GM21367 (cell line): ENCODE measurements around the gene PER1.
A peak's percentile ranks its signal among the peaks of the same experiment; 100 is the strongest.

Experiments used
- ATAC-seq: cut with Tn5 transposase; IDR thresholded peaks from one replicate; pipeline ENCODE4 v1.9.1; 2021; ENCODE audit not compliant: unreplicated experiment

PER1 gene

DNA sequence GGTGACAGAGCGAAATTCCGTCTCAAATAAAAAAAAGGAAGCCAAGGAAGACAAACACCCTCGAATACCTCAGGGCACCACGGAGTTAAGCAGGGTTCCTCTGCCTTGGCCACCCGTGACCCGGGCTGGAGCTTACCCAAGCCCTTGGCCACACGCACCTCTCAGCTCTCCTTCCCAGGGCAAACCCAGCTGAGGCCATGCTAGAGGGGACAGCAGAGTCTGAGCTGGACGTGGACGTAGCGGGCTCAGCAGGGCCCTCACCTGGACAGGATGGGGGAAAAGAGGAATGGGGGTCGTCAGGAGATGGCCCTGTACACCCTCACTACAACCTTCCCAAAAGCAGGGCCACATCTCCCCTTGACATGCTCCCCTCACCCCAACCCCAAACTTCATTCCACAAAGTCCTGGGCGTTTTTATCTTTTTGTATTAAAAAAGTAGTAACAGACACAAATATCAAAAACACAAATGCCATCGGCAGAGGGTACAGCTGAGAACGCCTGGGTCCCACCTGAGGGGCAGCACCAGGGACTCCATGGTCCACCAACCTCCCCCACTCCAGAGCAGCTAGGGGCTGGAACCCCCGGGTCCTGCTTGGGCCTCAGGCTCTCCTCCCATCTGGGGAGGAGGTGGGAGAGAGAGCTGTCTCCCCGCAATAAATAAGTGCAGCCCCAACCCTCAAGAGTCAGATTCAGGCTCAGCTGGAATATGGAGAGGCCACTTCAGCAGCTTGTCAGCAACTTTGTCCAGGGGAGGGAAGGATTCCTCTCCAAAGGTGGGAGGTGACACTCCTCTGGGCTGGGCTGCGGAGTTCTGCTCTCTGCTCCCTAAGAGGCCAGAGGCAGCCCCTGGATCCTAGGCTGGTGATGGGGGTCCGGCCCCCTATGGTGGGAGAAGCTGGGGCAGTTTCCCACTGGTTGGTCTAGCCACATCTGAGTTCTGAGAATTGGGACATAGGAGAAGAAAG lies 11.9 kb downstream of the PER1 start:
- ATAC-seq = no peak

DNA sequence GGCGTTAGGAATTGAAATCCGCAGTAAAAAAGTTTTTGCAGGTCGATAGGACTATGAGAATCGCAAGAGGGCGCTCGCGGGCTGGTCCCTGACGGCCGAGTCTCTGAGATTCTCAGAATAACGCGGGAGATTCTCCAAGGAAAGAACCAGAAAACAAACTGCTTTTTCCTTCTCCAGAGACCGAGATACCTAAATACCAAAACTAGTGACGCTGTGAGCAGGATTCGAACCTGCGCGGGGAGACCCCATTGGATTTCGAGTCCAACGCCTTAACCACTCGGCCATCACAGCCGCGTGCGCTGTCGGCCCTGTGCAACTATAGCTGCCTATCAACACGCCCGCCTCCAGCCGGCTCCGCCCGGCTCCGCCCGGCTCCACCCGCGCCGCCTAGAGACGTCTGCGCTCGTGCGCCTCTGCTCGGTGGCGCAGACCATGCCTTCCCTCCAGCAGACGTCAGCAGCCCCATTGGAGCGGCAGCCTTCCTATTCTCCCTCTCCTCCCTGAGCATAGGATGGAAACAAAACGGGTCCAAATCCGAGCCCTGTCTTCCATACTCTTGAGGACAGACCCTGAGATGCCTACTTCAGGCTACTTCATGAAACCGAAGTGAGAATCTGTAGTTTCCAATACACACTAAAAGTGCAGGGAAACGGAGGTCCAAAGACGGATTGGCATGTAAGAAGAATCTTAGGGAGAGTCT lies 13.4 kb downstream of the PER1 start:
- ATAC-seq = peak; percentile 49

DNA sequence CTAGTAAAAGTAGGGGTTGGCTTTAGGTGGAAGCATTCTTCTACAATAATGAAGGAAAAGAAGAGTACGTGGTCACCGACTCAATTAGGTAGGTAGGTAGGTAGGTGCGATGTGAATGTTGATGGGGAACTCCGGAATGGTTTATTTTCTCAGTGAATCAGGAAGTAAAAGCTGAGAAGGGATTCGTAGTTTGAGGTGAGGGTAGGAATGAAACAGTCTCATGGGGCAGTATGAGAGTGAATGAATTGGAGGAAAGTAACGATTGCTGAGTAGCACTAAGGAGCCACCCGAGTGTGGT lies 13.9 kb downstream of the PER1 start:
- no peak for ATAC-seq

DNA sequence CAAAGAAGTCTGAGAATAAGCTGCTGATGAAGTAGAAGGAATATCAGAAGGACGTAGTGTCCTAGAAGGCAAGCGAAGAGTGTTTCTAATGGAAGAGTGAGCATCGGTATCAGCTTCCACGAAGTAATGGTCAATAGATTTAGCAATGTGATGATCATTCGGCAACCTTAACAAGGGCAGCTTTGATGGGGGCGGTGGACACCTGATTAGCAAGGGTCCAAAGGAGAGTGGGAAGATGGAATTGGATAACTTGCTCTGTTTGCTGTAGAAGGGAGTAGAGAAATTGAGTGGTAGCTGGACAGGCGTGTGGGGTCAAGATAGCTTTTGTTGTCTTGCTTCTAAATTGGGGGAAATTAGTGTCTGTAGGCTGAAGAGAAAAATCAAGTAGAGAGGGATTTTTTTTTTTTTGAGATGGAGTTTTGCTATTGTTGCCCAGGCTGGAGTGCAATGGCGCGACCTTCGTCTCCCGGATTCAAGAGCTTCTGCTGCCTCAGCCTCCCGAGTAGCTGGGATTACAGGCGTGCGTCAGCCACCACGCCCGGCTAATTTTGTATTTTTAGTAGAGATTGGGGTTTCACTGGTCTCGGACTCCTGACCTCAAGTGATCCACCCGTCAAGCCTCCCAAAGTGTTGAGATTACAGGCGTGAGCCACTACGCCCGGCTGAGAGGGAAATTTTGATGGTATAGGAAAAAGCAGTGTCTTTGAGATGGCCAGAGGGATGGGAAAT lies 14.4 kb downstream of the PER1 start:
- ATAC-seq = no peak

DNA sequence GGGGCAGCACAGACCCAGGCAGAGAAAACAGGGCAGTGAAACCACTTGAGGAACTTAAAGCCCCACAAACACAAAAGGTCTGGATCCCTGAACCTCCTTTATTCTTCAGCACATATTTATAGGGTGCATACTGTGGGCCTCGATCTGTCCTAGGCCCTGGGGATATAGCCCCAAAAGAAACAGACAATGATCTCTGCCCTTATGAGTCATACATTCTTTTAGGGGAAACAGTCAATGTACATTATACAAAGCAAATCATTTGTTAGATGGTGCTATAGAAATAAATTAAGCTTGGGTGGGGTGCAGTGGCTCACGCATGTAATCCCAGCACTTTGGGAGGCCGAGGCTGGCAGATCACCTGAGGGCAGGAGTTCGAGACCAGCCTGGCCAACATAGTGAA lies 18.3 kb downstream of the PER1 start:
- ATAC-seq = no peak

DNA sequence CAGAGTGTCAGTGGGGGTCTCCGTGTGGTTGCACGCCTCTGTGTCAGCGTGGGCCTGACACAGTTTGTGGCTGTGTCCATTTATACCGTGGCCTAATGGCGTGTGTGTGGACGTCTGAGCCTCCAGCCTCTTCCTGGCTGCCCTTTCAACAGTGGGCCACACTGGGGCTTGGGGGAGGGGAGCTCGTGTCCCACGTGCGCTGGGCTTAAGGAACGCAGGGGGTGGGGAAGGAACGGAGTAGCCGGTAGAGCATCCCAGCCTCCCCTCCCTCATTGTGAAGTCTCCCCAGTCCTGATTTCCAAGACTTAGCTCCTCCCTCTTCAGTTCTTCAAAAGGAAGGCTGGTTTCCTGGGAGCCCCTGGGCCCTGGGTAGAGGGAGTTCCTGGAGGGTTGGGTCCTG lies 18.8 kb downstream of the PER1 start:
- ATAC-seq = no peak

DNA sequence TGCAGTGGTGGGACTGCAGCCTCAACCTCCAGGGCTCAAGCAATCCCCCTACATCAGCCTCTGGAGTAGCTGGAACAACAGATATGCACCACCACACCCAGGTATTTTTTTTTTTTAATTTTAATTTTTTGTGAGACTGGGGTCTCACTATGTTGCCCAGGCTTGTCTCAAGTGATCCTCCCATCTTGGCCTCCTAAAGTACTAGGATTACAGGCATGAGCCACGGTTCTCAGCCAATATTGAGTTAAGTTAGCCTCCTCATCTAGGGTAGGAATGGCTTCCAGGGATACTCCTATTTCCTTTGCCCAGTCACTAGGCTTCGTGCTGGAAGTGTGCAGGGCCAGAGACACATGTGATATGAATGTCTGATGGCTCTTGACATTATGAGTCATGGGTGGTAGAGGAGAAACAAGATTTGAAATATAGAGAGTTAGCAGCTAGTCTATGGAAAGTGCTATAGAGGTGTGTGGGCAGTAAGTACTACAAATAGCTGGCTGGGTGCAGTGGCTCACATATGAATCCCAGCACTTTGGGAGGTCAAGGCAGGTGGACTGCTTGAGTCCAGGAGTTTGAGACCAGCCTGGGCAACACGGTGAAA lies 20.3 kb downstream of the PER1 start:
- ATAC-seq = no peak

DNA sequence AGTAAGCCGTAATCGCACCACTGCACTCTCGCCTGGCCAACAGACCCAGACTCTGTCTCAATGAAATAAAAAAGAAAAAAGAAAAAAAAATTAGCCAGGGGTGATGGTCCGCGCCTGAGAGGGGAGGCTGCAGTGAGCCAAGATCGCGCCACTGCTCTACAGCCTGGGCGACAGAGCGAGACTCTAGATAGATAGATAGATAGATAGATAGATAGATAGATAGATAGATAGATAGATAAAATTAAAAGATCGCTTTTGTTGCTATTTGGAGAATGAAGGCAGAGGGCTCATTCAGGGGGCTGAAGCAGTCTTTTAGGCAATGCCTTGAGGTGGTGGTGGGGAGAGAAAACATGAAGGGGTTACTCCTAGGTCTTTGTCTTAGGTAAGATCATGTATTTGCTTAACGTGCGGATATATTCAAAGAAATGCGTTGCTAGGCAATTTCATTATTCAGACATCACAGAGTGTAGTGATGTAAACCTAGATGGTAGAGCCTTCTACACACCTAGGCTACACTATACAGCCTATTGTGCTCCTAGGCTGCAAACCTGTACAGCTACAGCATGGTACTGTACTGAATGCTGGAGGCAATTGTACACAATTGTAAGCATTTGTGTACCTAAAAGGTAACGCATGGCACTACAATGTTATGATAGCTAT lies 23.9 kb downstream of the PER1 start:
- no peak for ATAC-seq

DNA sequence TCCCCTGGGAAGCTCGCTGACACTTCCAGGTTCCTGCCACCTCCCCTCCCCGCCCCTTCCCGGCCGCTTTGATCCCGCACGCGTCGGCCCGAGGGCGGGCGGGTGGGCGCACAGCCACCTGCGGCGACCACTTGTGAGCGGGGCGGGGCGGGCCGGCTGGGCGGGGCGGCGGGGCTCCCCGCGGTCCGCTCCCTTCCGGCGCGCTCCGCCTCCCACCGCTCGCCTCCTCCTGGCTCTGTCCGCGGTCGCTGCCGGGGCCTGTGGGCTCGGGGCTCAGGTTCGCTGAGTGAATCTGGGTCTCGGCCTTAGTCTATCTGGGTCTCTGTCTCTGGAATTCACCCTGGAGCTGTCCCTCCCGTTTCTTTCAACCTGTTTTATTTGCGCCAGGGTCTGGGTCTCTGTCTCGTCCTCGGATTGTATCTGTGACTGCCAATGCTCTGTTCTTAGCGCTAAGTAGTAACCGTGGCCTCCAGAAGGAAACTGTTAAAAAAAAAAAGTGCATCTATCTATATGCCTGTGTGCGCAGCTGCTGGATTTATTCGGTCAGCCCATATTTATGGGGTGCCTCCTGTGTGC lies 25.6 kb downstream of the PER1 start:
- ATAC-seq = no peak

DNA sequence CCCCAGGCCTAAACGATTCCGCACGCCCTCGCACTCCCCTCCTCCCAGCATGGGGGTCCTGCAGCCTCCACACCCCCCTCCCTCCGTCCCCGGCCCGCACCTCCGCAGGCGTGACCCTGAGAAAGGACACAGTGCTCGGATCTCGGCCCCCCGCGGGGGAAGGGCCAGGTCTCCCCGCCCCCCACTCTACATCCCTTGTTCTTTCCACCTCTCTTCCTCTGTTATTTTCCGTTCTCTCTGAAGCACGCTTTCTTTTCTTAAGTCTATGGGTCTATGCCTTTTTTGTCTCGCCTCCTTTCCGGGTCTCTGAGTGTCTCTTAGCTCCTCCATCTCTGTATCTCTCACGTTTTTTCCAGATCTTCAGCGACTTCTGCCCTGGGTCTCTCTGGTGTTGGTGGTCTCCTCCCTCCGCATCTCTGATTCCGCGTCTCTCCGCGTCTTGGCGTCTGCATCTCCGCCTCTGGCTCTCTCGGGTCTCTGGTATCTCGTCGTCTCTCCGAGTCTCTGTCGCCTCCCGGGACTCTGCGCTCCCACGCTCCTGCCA lies 26.2 kb downstream of the PER1 start:
- ATAC-seq = no peak

DNA sequence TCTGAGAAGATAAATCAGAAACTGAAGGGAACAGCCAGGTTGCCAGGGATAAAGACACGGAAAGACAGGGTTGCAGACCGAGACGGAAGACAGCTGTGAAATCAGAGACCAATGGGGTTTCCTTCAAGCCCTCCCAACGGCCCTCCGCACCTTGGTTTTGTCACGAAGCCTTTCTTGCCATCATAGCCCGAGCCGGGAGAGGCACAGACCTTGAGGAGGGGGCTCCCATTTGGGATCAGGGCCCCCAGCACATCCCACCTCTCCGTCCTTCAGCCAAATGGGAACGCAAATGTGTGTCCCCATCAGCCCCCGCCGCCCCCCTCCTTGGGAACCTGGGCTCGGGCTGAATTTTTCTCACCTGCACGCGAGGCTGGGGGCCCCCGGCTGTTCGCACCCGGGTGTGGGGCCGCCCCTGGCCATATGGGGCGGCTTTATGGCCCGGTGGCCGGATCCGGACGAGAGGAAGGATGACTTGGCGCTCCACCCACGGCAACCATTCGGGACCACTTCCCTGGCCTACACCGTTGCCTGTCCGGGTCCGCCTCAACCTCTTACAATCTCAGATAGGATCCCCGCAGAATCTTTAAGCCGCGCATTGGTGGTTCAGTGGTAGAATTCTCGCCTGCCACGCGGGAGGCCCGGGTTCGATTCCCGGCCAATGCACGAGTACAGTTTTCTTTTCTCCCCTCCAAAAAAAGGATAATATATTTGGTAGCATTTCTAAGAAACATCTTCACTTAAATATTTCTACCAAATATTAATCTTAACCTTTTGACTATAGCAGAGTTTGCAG lies 26.9 kb downstream of the PER1 start:
- no peak for ATAC-seq

DNA sequence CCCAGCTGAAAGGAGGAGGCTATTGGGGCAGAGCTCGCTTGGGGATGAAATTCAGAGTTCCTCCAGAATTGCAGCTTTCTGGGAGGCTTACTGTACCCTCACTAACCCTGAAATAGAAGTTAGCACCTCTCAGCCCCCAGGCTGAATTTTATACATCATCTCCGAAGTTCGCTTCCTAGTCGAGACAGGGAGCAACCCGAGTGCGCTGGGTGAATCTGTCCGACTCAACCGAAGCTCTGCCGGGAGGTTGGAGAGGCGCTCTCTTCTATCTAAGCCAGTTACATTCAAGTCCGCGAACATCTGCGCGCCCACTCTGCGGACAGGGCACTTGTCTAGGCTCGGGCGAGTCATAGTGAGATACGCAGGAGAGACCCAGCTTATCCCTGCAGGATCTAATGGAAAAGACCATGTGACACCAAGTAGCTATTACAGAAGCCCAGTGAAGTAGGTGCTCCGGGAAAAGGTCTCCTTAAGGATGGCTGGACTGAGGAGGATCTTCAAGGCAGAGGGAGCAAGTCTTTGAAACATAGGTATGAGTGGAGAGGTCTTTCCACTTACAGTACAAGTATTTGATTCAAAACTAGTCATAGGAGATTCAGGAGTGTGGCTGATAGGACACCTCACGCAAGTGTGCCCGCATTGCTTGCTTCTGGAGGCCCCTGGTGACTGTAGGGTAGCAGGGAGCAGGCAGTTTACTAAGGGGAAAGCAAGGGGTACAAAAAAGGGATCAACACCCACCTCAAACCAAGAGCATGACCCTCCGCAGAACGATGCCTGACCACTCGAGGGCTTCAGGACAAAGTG lies 27.7 kb downstream of the PER1 start:
- ATAC-seq = no peak

DNA sequence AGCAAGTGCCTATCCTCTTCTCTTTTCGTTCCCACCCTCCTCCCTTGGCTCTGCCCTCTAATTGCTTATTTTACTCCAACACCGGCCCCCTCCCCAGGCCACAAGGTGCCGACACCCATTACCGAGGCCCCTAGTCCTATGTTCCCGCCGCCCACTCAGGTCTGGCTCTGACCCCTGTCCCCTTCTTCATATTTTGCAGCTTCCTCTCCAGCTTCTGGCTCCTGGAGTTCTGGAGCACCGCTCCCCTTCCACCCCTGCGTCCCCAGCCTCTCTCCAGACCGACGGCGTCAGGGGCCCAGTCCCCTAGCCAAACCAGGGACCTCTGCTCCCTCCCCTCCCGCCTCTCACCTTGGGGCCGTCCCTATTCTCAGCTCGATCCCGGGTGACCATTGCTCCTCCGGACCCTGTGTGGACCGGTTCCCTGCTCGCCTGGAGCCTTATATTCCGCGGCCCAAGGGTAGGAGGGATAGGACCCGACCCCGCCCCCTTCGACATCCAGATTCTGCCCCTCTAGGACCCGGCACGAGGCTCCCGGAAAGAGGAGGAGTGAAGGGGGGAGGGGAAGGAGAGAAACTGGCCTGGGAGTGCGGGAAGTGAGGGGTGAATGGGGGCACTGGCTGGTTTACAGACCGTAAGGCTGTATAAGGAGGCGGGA lies 28.4 kb downstream of the PER1 start, which contains the start of gene HES7:
TSS of gene HES7 (minus strand) at position 412 of the 655 bp plus-strand sequence. CDS start at position 390, 22 bp downstream.
- no peak for ATAC-seq

DNA sequence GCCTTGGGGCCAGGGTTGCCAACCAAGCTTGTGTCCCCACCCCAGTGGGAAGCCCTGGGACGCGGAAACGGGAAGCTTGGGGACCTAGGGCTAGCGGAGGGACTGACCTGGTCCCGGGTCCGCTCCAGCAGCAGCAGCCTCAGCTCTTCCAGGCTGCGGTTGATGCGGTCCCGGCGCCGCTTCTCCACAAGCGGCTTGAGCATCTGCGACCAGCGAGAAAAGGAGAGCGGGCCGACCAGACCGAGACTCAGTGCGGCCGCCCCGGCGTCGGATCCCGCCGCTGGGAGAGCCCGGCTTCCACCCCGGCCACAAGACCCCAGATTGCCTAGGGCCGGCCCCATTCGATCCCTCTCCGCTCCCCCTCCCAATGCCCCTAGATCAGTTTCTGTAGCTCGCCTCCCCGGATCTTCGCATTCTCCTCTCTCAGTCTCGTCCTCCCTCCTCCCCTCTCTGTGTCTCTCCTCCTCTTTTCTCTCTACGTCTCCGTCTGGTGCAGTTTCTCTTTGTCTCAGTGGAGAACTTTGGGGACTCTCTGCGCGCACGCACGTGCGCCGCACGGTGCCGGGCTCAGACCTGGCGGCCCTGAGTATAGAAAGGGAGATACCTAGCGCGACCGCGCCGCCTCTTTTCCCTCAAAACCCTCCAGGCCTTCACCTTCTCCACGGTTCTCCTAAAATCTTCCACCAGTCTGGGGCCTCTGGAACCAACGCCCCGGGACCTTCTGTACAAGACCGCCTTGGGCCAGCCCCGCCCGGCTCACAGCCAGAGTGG lies 29.1 kb downstream of the PER1 start:
- ATAC-seq = no peak

DNA sequence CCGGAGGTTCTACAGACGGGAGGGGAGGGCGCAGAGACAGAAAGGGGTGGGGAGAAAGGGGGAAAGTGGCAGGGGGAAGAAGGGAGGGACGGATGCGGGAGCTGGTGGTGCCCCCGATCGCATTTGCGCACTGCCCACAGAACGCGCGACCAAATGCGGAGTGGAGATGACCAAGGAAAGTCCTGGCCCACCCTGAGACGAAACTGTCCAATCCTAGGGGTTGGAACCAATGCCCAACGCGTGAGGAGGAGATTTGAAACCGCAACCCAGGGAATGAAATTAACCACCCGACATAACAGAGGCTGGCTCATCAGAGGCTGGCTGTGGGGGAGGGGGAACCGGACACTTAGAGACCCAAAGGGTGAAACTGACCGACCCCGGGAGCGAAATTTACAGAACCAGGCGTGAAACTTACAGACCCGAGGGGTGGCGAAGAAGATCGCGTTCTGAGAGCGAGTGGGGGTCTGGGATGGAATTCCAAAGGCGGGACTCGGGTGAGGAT lies 29.7 kb downstream of the PER1 start:
- ATAC-seq = no peak

DNA sequence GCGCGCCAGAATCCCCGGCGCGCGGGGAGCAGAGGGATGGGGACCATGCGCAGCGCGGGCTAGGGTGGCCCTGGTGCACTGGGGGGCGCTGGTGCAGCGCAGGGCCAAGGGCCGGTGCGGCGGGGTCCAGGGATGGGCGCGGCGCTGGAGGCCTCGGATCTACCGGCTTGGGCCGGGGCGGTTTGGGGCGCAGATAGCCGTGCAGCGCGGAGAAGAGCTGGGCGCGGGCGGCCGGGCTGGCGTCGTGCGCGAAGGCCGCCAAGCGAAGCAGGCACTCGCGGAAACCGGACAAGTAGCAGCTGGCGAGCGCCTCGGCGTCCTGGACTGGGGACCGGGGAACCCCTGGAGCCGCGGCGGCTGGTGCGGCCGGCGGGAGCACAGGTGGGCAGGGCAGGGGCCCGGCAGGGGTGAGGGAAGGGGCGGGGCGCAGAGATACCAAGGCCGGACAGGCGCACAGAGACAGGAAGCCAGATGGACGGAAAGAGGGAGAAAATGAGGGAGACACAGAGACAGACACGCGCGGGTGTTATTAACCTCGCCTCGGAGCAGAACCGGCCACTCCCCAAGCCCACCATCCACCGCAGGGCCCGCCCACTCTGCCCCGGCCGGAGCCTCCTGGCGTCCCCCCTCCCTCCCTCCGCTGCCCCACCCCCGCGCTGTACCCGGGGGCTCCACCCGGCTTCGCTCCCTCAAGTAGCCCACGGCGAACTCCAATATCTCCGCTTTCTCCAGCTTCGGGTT lies 30.4 kb downstream of the PER1 start:
- ATAC-seq = peak; percentile 25

DNA sequence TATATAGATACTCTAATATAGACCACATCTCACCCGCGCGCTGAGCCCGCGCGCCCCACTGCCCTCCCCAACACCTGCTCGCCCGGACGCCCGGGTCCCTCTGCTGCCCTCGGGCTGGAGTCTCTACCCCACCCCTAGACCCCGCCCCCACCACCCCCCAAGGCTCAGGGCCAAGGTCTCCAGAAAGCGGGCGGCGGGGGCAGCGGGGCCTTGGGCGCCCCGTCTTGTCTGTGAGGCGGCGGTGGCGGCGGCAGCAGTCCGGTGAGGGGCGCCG lies 30.9 kb downstream of the PER1 start:
- ATAC-seq = no peak
